ENCODE measurements around the gene KPNB1. TPM values are rescaled to one million over a fixed set of nuclear protein-coding genes. Genes with fewer than 3 reads are reported as not detected.
A peak's percentile ranks its signal among the peaks of the same experiment; 100 is the strongest.

KPNB1 gene
- total RNA-seq, 1 donor from 2014 or later: 210 TPM

DNA sequence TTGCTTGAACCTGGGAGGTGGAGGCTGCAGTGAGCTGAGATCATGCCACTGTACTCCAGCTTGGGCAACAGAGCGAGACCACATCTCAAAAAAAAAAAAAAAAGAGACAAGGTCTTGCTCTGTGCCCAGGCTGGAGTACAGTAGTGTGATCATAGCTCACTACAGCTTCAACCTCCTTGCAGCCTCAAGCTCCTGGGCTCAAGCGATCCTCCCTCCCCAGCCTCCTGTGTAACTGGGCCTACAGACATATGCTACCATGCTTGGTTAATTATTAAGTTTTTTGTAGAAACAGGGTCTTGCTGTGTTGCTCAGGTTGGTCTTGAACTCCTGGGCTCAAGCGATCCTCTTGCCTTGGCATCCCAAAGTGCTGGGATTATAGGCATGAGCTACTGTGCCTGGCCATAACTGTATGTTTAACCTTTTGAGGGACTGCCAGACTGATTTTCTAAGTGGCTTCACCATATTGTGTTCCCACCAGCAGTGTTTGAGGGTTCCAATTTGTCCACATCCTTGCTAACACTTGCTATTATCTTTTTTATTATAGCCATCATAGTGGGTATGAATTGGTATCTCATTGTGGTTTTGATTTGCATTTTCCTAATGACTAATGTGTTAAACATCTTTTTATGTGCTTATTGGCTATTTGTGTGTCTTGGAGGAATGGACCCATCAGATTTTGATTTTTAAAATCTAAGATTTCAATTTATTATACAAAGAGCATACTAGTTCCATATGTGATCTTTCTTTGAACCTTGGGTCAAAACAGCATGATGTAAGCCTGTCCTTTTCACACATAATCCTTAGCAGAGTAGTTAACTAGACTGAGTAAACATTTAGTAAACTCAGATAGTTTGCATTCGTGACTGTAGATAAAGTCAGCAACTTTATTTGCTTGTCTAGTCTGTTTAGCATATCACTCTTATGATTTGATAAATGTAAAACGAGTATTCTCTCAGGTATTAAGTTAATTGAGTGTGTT is 38.1 kb upstream of the KPNB1 start:
- H3K9me3 ChIP-seq: no peaks in the 10 kb centered on the region
- H3K36me3 ChIP-seq: peaks cover 79% of the 10 kb centered on the region
- no peak overlapping the region for H3K4me3 ChIP-seq
- no peak for DNase-seq
- TF ChIP-seq, protein P1, sequence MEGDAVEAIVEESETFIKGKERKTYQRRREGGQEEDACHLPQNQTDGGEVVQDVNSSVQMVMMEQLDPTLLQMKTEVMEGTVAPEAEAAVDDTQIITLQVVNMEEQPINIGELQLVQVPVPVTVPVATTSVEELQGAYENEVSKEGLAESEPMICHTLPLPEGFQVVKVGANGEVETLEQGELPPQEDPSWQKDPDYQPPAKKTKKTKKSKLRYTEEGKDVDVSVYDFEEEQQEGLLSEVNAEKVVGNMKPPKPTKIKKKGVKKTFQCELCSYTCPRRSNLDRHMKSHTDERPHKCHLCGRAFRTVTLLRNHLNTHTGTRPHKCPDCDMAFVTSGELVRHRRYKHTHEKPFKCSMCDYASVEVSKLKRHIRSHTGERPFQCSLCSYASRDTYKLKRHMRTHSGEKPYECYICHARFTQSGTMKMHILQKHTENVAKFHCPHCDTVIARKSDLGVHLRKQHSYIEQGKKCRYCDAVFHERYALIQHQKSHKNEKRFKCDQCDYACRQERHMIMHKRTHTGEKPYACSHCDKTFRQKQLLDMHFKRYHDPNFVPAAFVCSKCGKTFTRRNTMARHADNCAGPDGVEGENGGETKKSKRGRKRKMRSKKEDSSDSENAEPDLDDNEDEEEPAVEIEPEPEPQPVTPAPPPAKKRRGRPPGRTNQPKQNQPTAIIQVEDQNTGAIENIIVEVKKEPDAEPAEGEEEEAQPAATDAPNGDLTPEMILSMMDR (IDR thresholded peaks at IDR 0.05): no peak
- no peak for ATAC-seq
- H3K27me3 ChIP-seq (ENCODE audit: low read depth): no peaks in the 10 kb centered on the region
- intact Hi-C loops (cut with DNase I): no loop called here
- no peak overlapping the region for H3K27ac ChIP-seq
- no peaks in the 10 kb centered on the region for H3K4me1 ChIP-seq

DNA sequence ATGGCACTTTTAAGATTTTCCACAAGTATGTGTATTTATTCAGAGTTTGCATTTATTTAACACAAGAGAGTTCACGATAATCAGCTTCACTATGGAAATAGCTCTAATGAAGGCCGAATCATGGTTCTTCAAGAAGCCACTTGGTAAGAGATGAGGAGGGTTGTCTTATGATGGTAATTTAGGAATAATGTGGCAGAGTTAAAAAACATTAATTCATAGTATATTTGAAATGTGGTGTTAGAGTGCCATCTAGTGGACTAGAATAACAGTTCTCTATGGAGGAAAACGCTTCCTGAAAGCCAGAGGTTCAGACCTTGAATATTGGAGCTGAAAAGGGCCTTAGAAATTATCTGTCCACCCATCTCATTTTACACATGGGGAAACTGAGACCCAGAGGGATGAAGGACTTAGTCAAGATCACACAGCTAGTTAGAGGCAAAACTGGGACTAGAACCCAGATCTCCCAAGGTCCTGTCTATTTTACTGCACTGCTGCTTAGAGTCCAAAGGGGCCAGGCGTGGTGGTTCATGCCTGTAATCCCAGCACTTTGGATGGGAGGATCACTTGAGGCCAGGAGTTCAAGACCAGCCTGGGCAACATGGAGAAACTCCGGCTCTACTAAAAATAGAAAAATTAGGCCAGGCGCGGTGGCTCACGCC is 33.8 kb upstream of the KPNB1 start:
- H3K9me3 ChIP-seq: no peaks in the 10 kb centered on the region
- no peak overlapping the region for H3K4me3 ChIP-seq
- intact Hi-C loops (cut with DNase I): no loop called here
- no peaks in the 10 kb centered on the region for H3K27me3 ChIP-seq (ENCODE audit: low read depth)
- ATAC-seq (peak; percentile 57 to 60), DNase-seq (no peak)
- H3K4me1 ChIP-seq: no peaks in the 10 kb centered on the region
- no peak overlapping the region for H3K27ac ChIP-seq
- peaks cover 94% of the 10 kb centered on the region for H3K36me3 ChIP-seq
- TF ChIP-seq, protein P1 (IDR thresholded peaks at IDR 0.05): peak; percentile 72

DNA sequence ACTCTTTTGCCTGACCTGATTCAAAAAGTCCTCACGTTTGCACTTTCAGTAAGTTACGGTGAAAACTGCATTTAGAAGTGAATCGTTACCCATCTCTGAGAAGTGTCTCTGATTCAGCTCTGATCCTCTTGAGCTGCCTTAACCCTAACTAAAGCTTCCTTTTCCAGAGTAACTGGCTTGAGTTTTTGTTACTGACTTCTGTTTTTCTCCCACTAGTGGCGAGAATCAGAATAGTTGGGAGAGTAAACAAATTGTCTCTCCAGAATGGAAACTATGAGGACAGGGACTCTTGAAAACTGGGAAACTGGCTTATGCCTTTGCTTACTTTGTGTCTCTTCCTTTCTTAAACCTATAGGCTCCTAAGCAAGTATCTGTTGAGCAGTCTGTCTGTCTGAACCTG is 31.3 kb upstream of the KPNB1 start:
- Histone ChIP-seq H3K4me3 (no peak overlapping the region), H3K27ac (no peak overlapping the region), H3K27me3 (ENCODE audit: low read depth) (no peaks in the 10 kb centered on the region), H3K9me3 (no peaks in the 10 kb centered on the region), H3K4me1 (peaks cover 5% of the 10 kb centered on the region), H3K36me3 (peaks cover 99% of the 10 kb centered on the region)
- intact Hi-C loops (cut with DNase I): no loop called here
- TF ChIP-seq, protein P1 (IDR thresholded peaks at IDR 0.05): no peak
- ATAC-seq: no peak
- no peak for DNase-seq

DNA sequence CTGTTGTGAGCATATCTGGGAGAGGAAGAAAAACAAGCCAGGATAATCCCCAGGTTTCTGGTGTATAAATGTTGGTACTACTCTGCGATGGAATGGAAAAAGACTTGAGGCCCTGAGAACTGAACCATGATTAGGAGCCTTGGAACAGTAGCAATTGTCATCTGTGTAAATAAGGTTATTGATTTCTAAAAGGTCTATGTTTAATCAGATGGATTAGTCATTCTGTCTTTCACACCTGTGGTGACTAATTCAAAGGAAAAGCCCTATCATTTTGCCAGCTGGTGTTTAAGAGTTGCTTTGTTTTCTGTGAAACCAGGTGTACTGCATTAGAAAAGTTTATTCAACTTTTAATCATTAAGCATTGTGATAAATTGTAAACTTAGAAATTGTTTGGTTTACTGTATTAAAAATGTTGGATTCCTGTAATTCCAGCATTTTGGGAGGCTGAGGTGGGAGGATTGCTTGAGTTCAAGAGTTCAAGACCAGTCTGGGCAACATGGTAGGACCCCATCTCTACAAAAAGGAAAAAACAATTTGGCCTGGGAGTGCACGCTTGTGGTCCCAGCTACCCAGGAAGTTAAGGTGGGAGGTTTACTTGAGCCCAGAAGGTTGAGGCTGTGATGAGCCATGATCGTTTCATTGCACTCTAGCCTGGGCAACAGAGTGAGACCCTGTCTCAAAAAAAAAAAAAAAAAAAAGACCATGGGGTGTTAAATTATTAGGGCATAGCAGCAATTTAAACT is 29.0 kb upstream of the KPNB1 start:
- no peaks in the 10 kb centered on the region for H3K9me3 ChIP-seq
- H3K27ac ChIP-seq: no peak overlapping the region
- H3K4me1 ChIP-seq: peaks cover 5% of the 10 kb centered on the region
- no peaks in the 10 kb centered on the region for H3K27me3 ChIP-seq (ENCODE audit: low read depth)
- peaks cover 95% of the 10 kb centered on the region for H3K36me3 ChIP-seq
- ATAC-seq: no peak
- no peak for DNase-seq
- TF ChIP-seq, protein P1 (IDR thresholded peaks at IDR 0.05): no peak
- no peak overlapping the region for H3K4me3 ChIP-seq
- intact Hi-C loops (cut with DNase I): no loop called here

Data from lower lobe of right lung (tissue), 2 donors.